ENCODE data around the gene NMRK2. TPM values are rescaled to one million over a fixed set of nuclear protein-coding genes. Genes with fewer than 3 reads are reported as not detected.
A peak's percentile ranks its signal among the peaks of the same experiment; 100 is the strongest.
"Not testable (repeated sequence)": the region's sequence is repeated elsewhere in the genome, so short reads cannot be mapped to it uniquely, and the experiment has no call there.

The NMRK2 gene
- total RNA-seq, 1 experiment from 2014 or later: not detected

DNA sequence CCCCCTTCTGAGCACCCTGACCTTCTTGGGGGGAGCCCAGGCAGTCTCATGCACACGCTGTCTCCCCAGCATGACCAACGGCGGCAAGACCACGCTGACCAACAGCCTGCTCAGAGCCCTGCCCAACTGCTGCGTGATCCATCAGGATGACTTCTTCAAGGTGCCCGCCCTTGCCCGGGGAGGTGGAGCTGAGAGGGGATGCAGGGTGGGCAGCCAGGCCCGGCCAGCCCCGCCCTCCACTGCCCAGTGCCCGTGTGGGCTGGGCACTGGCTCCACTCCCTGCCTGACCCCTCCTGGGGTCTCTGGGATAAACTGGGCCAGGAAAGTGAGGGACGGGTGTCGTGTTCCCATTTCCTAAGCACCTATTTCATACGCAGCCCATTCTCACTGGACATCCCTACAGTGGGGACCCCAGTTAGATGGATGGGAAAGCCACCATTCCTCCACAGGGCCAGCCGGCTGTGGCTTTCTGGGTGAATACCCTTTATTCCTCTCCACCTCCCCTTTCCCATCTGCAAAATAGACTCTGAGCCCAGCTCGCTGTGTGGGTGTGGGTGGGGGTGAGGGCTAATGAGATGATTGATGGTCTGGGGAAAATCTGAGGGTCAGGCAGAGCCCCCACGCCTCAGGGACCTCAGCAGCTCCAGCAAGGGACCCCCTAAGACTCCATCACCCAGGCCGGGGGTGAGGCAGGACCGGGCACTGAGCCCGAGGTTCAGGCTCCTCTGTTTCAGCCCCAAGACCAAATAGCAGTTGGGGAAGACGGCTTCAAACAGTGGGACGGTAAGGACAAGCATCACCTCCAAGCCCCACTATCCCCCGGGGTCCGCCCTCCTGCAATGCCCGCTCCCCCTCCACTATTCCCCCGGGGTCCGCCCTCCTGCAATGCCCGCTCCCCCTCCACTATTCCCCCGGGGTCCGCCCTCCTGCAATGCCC is 3.9 kb downstream of the NMRK2 start:
- no peak for DNase-seq (ENCODE audit: low read depth)

- DNase-seq (ENCODE audit: low read depth): peak; percentile 38
Measured at GRCh38 chr19:3938300-3938950, 5.6 kb downstream of the NMRK2 start.

GRCh38 chr19:3942790-3943409 is 10.0 kb downstream of the NMRK2 start:
- DNase-seq (ENCODE audit: low read depth): no peak

GRCh38 chr19:3944018-3944721 is 11.3 kb downstream of the NMRK2 start:
- no peak for DNase-seq (ENCODE audit: low read depth)

- no peak for DNase-seq (ENCODE audit: low read depth)
Measured at GRCh38 chr19:3945838-3946237, 13.0 kb downstream of the NMRK2 start.

GRCh38 chr19:3947316-3947933 is 14.6 kb downstream of the NMRK2 start:
- DNase-seq (ENCODE audit: low read depth): not testable (repeated sequence)

DNA sequence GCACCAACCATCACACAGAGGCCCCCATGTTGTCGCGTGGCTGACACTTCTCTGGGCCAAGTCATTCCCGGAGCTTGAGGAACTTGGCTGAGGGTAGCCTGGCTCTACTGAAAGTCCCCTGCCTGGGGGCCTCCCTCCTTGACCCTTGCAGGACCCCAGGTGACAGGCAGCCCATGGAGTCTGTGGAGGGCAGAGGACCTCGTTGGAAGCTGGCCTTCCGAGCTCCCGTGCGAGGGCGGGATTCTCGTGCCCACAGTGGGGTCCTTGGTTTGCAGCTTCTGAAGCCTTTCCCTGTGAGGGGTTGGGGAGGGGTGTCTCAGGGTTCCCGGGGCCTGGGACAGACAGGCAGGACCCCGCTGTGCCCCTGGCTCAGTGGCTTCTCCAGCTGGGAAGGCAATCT is 16.4 kb downstream of the NMRK2 start:
- DNase-seq (ENCODE audit: low read depth): no peak

GRCh38 chr19:3949997-3950859 is 17.4 kb downstream of the NMRK2 start:
- DNase-seq (ENCODE audit: low read depth): no peak

- no peak for DNase-seq (ENCODE audit: low read depth)
Measured at GRCh38 chr19:3950871-3951861, 18.3 kb downstream of the NMRK2 start.

GRCh38 chr19:3952755-3953276 is 19.9 kb downstream of the NMRK2 start:
- not testable (repeated sequence) for DNase-seq (ENCODE audit: low read depth)

DNA sequence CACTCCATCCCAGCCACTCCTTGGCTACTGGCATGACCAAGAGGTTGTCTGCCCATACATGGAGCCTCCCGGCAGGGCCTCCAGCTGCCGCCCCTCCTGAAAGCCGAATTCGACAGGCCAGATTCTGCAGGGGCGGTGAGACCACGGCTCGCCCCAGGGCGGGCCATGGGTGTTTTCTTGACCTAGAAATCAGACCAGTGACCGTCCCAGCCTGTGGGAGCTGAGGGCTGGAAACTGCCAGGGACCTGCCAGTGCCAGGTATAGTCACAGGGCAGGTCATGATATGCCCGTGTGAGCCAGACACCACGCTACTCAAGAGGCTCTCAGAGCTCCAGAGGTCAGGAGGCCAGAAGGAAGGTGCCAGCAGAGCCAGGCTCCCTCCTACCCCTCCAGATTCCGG is 21.2 kb downstream of the NMRK2 start:
- no peak for DNase-seq (ENCODE audit: low read depth)

DNA sequence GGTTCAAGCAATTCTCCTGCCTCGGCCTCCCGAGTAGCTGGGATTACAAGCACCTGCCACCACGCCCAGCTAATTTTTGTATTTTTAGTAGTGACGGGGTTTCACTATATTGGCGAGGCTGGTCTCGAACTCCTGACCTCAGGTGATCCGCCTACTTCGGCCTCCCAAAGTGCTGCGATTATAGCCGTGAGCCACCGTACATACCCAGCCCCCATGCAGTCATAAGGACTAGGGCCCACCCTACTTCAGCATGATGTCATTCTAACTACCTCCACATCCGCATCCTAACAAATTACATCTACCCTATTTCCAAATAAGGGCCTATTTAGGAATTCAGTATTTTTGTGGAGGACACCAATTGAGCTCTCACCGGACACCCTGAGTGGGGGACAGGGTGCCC is 22.4 kb downstream of the NMRK2 start:
- not testable (repeated sequence) for DNase-seq (ENCODE audit: low read depth)

GRCh38 chr19:3955688-3956087 is 22.8 kb downstream of the NMRK2 start:
- no peak for DNase-seq (ENCODE audit: low read depth)

DNA sequence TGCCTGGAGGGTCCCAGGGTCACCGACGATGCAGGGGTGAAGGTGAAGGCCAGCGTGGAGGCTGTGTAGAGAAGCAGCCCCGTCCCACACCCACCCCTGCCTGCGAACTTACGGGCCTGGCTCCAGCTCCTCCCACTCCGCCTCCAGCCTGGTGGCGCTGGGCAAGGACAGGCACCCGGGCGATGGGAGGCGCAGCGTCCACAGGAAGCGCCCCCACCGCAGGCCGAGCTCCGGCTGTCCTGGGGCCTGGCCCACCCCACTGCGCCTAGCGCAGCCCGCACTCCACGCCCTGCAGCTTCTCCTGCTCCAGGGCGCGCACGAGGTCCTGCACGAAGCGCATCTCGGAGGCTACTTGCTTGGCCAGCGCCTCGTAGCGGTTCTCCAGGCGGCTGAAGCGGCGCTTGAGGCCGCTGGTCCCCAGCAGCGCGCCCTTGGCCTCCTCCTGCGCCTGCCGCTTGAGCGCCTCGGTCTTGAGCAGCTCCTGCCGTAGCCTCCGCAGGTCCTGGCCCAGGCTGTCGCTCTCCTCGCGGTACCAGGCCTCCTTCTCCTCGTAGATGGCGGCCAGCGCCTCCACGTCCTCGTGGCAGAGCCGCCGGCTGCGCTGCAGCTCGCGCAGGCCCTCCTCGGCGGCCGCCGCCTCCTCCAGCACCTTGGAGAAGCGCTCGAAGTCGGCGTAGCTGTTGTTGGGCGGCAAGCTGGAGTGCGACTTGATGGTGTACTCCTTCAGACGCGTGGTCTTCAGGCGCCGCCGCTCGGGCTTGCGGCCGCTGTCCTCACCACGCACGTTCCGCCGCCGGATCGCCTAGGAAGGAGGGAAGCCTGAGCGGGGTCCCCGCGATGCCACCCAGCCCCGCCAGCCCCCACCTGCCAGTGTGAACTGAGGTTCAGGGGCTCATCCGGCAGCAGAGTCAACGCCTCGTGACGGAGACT is 26.2 kb downstream of the NMRK2 start:
- no peak for DNase-seq (ENCODE audit: low read depth)

GRCh38 chr19:3959766-3960131 is 26.9 kb downstream of the NMRK2 start:
- DNase-seq (ENCODE audit: low read depth): no peak

DNA sequence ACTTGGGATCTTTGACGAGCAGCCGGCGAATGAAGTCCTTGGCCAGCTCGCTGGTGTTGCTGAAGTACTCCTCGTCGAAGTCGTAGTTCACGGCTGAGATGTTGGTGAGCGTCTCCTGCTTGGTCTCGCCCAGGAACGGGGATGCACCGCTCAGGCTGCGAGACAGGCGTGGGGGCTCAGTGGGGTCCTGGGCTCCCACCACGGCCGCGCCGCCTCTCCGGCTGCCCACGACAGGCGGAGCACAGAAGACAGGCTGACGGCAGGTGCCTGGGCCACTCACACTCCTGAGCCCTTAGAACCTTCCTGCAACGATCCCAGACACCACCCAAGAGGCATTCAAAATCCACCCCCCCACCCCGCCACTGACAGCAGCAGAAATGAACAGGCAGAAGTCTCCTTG is 28.1 kb downstream of the NMRK2 start:
- no peak for DNase-seq (ENCODE audit: low read depth)

DNA sequence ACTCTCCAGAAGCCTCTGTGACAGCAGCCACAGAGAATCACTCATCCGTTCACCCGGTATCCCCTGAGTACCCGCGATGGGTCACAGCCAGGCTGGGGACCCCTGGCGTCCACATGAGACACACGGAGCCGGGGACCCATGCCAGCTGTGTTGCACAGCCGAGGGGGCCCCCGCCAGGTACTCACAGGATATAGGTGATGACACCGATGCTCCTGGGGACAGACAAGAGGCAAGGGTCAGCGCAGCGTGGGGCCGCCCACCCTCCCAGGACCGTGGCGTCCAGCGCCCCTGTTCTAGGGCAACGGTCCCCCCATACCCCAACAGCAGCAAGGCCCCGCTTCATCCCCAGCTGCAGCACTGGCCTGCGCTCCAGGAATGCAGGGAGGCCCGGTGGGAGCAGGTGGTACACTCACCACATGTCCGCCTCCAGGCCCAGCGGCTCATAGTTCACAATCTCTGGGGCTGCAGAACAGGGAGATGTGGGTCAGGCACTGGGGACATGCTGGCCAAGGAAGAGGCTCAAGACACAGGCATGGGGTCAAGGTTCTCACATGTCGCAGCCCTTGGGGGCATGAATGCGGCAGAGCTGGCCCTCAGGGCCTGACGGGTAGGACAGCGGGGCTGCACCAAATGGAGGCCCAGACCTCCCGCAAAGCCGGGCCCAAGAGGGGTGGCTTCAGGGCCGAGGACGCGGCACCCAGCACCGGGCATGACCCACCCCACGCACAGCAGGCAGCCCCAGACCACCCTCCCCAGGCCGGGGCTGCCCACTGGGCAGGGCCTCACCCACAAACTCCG is 30.8 kb downstream of the NMRK2 start:
- DNase-seq (ENCODE audit: low read depth): no peak
